ENCODE results near the gene KANSL1. TPM values are rescaled to one million over a fixed set of nuclear protein-coding genes. Genes with fewer than 3 reads are reported as not detected.

KANSL1 gene
- 10 to 100 TPM; 45.1 to 52.6 TPM for total RNA-seq

GRCh38 chr17:46193151-46193625 is at the start of gene KANSL1:
TSS of gene KANSL1 (minus strand) at chr17:46193429. CDS start at chr17:46172143, 21,286 bp downstream.

GRCh38 chr17:45998987-45999899 is 194.0 kb downstream of the KANSL1 start, which contains the start of gene STH:
TSS of gene STH (plus strand) at chr17:45999250. CDS start at chr17:45999280, 30 bp downstream.

Small RNA genes within 50 kb of the gene (small RNA-seq; reads per million reads assigned to genes)
- gene RF00019: 0 reads per million in 2 donors

Other genes with a start within 250 kb of the KANSL1 start
- under 1 TPM in 1 of 2 donors, not detected in 1; 0.69 TPM for gene STH, start 194.2 kb downstream of the KANSL1 start, total RNA-seq
- 1 to 10 TPM in 1 of 2 donors, under 1 TPM in 1; 0.67 to 2.1 TPM for gene LRRC37A, start 101.7 kb upstream of the KANSL1 start, total RNA-seq
- 1 to 10 TPM; 2.4 to 2.7 TPM for gene ARL17B, start 168.3 kb upstream of the KANSL1 start, total RNA-seq

Measured in melanocyte of skin (primary cell).